ENCODE results near the gene UNC119. TPM values are rescaled to one million over a fixed set of nuclear protein-coding genes. Genes with fewer than 3 reads are reported as not detected.

The UNC119 gene
- total RNA-seq, 1 experiment from 2014 or later, result 44.6 TPM

DNA sequence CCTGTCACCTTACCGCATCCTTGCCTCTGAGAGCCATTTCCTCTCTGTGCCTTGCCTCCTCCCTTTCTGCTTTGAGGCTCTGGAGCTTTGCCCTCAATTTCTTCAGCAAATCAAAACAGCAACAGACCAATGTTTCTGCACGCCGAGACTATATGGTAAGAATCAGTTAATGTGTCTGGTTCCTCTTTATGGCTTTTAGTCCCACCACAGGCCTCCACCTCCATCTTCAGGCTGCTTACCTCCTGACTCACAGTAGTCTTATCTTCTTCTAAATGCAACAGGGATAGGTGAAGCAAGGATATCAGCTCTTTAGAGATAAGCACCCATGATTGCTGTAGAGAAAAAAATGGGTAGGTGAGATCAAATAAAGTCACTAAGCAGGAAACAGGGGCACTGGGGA, 33.4 kb upstream of the UNC119 start:
- Histone ChIP-seq H3K4me3 (ENCODE audit: low read depth, low read length, poor library complexity, severe bottlenecking) (no peak overlapping the region), H3K4me1 (ENCODE audit: insufficient read depth, low read length, poor library complexity, severe bottlenecking) (no peaks in the 10 kb centered on the region), H3K27me3 (replicated peaks; ENCODE audit: insufficient read depth, low read depth, low read length, poor library complexity) (no peaks in the 10 kb centered on the region), H3K9me3 (ENCODE audit: low read depth, low read length, poor library complexity, severe bottlenecking) (no peaks in the 10 kb centered on the region), H3K36me3 (ENCODE audit: insufficient read depth, low read length, poor library complexity, severe bottlenecking) (peaks cover 92% of the 10 kb centered on the region), H3K27ac (ENCODE audit: low read depth, low read length, poor library complexity, severe bottlenecking) (no peak overlapping the region)
- intact Hi-C loops (cut with micrococcal nuclease; ENCODE audit: unreplicated experiment), result no loop called here
- DNase-seq (ENCODE audit: low spot score), result no peak
- POLR2A ChIA-PET (ENCODE audit: low non-redundant PET), result no interaction called here
- BruUV-seq (replicated peaks), result no TSS peak
- CTCF ChIA-PET, result no interaction called here
- TF ChIP-seq, protein P1, sequence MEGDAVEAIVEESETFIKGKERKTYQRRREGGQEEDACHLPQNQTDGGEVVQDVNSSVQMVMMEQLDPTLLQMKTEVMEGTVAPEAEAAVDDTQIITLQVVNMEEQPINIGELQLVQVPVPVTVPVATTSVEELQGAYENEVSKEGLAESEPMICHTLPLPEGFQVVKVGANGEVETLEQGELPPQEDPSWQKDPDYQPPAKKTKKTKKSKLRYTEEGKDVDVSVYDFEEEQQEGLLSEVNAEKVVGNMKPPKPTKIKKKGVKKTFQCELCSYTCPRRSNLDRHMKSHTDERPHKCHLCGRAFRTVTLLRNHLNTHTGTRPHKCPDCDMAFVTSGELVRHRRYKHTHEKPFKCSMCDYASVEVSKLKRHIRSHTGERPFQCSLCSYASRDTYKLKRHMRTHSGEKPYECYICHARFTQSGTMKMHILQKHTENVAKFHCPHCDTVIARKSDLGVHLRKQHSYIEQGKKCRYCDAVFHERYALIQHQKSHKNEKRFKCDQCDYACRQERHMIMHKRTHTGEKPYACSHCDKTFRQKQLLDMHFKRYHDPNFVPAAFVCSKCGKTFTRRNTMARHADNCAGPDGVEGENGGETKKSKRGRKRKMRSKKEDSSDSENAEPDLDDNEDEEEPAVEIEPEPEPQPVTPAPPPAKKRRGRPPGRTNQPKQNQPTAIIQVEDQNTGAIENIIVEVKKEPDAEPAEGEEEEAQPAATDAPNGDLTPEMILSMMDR (conservative IDR thresholded peaks at IDR 0.05; ENCODE audit: low read depth, low read length), result no peak
- TF ChIP-seq EZH2 (IDR thresholded peaks at IDR 0.05; ENCODE audit: borderline replicate concordance, low read depth, low read length, poor library complexity, severe bottlenecking), result no peak

DNA sequence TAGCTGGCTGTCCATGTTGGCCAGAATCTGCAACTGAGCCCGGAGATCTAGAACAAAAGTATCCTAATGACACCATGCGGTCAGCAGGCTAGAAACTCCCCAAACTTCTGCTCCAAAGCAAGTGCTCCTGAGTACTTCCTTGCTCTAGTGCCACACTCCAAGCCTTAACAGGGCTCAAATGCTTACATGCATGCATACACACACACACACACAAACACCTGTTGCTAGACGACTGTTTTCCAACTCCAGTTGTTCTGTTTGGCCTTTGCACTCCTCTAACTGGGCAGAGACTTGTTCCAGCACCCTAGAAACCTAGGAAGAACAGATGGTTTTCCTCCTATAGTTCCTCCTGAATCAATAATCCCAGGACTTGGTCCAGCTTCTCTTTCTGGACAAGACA, 32.0 kb upstream of the UNC119 start:
- H3K4me1 ChIP-seq (ENCODE audit: insufficient read depth, low read length, poor library complexity, severe bottlenecking), result no peaks in the 10 kb centered on the region
- peaks cover 92% of the 10 kb centered on the region for H3K36me3 ChIP-seq (ENCODE audit: insufficient read depth, low read length, poor library complexity, severe bottlenecking)
- no TSS peak for BruUV-seq (replicated peaks)
- no peak overlapping the region for H3K27ac ChIP-seq (ENCODE audit: low read depth, low read length, poor library complexity, severe bottlenecking)
- no peak overlapping the region for H3K4me3 ChIP-seq (ENCODE audit: low read depth, low read length, poor library complexity, severe bottlenecking)
- H3K9me3 ChIP-seq (ENCODE audit: low read depth, low read length, poor library complexity, severe bottlenecking), result no peaks in the 10 kb centered on the region
- DNase-seq (ENCODE audit: low spot score), result no peak
- H3K27me3 ChIP-seq (replicated peaks; ENCODE audit: insufficient read depth, low read depth, low read length, poor library complexity), result no peaks in the 10 kb centered on the region
- intact Hi-C loops (cut with micrococcal nuclease; ENCODE audit: unreplicated experiment), result no loop called here
- TF ChIP-seq EZH2 (IDR thresholded peaks at IDR 0.05; ENCODE audit: borderline replicate concordance, low read depth, low read length, poor library complexity, severe bottlenecking), result no peak
- TF ChIP-seq, protein P1 (conservative IDR thresholded peaks at IDR 0.05; ENCODE audit: low read depth, low read length), result no peak
- POLR2A ChIA-PET (ENCODE audit: low non-redundant PET), result no interaction called here
- CTCF ChIA-PET, result no interaction called here

DNA sequence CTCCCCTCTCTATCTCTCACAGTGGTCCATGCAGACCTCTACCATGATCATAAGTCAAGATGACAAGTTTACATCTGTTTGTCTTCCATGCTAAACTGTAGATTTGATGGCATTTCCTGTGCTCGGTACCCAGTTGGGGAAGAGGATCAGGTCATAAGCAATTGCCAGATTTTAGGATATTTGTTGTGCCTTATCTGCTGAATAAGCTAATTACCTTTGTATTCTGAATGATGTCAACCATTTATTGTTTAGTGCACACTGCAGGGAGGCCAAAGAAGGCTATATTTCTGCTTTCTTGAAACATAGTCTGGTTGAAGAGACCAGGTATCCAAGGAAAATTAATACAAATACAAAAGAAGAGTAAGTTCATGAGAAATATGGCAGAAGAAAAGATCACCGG, 30.1 kb upstream of the UNC119 start:
- POLR2A ChIA-PET (ENCODE audit: low non-redundant PET), result no interaction called here
- Histone ChIP-seq H3K4me3 (ENCODE audit: low read depth, low read length, poor library complexity, severe bottlenecking) (no peak overlapping the region), H3K27me3 (replicated peaks; ENCODE audit: insufficient read depth, low read depth, low read length, poor library complexity) (no peaks in the 10 kb centered on the region), H3K27ac (ENCODE audit: low read depth, low read length, poor library complexity, severe bottlenecking) (no peak overlapping the region), H3K9me3 (ENCODE audit: low read depth, low read length, poor library complexity, severe bottlenecking) (no peaks in the 10 kb centered on the region), H3K36me3 (ENCODE audit: insufficient read depth, low read length, poor library complexity, severe bottlenecking) (peaks cover 92% of the 10 kb centered on the region), H3K4me1 (ENCODE audit: insufficient read depth, low read length, poor library complexity, severe bottlenecking) (no peaks in the 10 kb centered on the region)
- no peak for DNase-seq (ENCODE audit: low spot score)
- BruUV-seq (replicated peaks), result no TSS peak
- intact Hi-C loops (cut with micrococcal nuclease; ENCODE audit: unreplicated experiment), result no loop called here
- CTCF ChIA-PET, result no interaction called here
- TF ChIP-seq, protein P1 (conservative IDR thresholded peaks at IDR 0.05; ENCODE audit: low read depth, low read length), result no peak
- no peak for TF ChIP-seq EZH2 (IDR thresholded peaks at IDR 0.05; ENCODE audit: borderline replicate concordance, low read depth, low read length, poor library complexity, severe bottlenecking)
